HFFc6 (cell line): ENCODE measurements around the gene COL2A1. TPM values are rescaled to one million over a fixed set of nuclear protein-coding genes. Genes with fewer than 3 reads are reported as not detected.

Experiments used
- DNase-seq: peaks from one replicate; pipeline ENCODE4 v3.0.0-alpha.2; 2018
- H3K27ac Mint-ChIP-seq: 2 replicates; pipeline ENCODE4 v1.8.0; 2020; ENCODE audit warnings: mild to moderate bottlenecking, mixed read lengths
- H3K27me3 Mint-ChIP-seq: 2 replicates; pipeline ENCODE4 v1.8.0; 2021; ENCODE audit warnings: mild to moderate bottlenecking, moderate library complexity, mixed read lengths; ENCODE audit not compliant: insufficient read depth
- H3K36me3 Mint-ChIP-seq: 2 replicates; pipeline ENCODE4 v1.8.0; 2021; ENCODE audit warnings: low read depth, mixed read lengths
- H3K4me1 Mint-ChIP-seq: 2 replicates; pipeline ENCODE4 v1.8.0; 2020; ENCODE audit warnings: low read depth, mixed read lengths
- H3K4me3 Mint-ChIP-seq: 2 replicates; pipeline ENCODE4 v1.8.0; 2020; ENCODE audit warnings: mild to moderate bottlenecking, moderate library complexity, mixed read lengths
- H3K9me3 Mint-ChIP-seq: 2 replicates; pipeline ENCODE4 v1.8.0; 2020; ENCODE audit warnings: mild to moderate bottlenecking, mixed read lengths
- total RNA-seq, 6 experiments: library from RNA; stranded (reverse); fragmentation: NEBNext Ultra II Directional; extraction: Animal tissue kit (Norgen Biotek cat#: 25700); gene quantifications; 2 replicates in 1 of 6; 3 replicates in 5 of 6; pipeline ENCODE4 v1.2.3, GENCODE V29; 2021
- TF ChIP-seq, protein P1 (sequence below): fragments of 200-600 bp; sonication (generic); IDR thresholded peaks from 2 replicates; pipeline ENCODE4 v1.5.0; 2021; ENCODE audit warnings: antibody characterized with exemption, mild to moderate bottlenecking

COL2A1 gene
- total RNA-seq, 6 experiments from 2014 or later: not detected

DNA sequence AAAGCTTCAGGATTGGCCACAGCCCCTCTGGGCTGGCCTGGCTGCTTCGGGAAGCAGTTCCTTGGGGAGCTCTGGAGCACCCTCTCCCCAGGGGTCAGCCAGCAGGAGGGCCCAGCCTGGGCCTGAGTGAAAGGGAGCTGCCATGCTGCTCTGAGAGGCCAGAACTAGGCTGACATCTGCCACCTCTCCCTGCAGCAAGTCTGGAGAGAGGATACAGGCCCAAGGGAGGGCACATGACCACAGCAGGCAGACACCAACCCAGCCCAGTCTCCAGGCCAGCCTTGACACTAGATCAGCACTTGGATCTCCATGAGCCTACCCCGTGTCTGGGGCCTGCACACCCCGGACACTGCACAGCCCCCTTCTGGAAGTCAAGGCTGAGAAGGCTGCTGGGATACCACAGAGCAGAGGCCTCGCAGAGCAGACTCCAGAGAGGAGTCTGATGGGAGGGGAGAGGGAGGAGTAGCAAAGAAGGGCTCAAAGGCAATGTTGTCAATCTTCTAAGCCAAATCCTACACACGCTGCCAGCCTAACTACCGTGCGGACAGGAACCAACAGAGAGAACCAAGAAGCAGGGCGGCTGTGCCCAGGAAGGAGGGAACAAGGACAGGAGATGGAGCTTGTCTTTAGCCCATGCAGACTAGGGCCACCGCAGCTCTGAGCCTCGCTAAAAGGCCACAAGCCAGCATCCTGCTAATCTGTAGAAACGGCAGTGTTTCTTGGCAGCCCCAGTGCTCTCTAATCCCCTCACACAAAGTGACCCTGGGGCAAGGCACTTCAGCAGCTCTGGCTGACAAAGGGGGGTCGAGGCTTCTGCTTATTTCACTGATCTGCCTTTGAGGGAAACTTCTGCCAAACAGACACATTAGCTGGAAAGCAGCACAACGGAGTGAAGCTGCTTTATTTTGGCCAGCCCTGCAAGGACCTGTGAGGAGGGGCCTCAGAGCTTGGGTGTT is 12.9 kb downstream of the COL2A1 start:
- H3K36me3 Mint-ChIP-seq: no peaks in the 10 kb centered on the region
- peaks cover 45% of the 10 kb centered on the region for H3K27me3 Mint-ChIP-seq
- no peak overlapping the region for H3K4me3 Mint-ChIP-seq
- peaks cover 23% of the 10 kb centered on the region; the same call in 1 of the 2 replicates for H3K4me1 Mint-ChIP-seq
- no peak for DNase-seq
- no peaks in the 10 kb centered on the region for H3K9me3 Mint-ChIP-seq
- H3K27ac Mint-ChIP-seq: no peak overlapping the region
- TF ChIP-seq, protein P1, sequence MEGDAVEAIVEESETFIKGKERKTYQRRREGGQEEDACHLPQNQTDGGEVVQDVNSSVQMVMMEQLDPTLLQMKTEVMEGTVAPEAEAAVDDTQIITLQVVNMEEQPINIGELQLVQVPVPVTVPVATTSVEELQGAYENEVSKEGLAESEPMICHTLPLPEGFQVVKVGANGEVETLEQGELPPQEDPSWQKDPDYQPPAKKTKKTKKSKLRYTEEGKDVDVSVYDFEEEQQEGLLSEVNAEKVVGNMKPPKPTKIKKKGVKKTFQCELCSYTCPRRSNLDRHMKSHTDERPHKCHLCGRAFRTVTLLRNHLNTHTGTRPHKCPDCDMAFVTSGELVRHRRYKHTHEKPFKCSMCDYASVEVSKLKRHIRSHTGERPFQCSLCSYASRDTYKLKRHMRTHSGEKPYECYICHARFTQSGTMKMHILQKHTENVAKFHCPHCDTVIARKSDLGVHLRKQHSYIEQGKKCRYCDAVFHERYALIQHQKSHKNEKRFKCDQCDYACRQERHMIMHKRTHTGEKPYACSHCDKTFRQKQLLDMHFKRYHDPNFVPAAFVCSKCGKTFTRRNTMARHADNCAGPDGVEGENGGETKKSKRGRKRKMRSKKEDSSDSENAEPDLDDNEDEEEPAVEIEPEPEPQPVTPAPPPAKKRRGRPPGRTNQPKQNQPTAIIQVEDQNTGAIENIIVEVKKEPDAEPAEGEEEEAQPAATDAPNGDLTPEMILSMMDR: no peak

DNA sequence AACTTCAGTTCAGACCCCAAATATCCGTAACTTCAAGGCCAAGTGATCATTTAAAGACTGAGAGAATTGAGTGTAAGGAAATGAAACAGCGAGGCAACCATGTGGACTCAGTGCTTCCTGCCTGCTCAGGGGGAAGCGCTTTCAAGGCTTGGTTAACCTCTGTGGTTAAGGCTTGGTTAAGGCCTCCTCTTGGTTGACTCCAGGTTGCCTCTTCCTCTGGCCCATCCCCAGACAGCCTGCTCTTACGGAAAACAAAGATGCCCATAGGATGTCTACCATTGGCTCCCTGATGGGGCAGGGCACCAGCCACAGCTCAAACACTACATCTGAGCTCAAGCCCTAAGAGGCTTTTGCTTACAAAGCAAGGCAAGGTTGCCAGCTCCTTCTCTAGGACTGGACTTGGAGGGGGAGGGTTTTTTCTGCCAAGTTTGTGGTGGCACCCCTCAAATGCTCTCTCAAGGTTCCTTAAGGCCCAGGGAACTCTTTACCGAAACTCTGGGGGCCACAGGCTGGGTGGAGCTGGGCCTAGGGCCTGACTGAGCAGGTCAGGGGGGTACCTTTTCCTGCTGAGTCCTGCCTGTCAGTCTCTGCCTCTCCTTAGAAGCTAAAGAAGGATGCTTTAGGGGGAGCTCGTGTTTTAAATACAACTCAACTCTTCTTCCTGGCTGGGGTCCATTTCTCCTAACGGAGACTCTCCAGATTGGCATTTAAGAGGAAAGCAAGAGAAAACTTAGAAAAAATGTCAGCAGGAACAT is 13.7 kb downstream of the COL2A1 start:
- peaks cover 40% of the 10 kb centered on the region for H3K27me3 Mint-ChIP-seq
- H3K4me1 Mint-ChIP-seq: peaks cover 15% of the 10 kb centered on the region; the same call in 1 of the 2 replicates
- H3K27ac Mint-ChIP-seq: no peak overlapping the region
- H3K9me3 Mint-ChIP-seq: no peaks in the 10 kb centered on the region
- TF ChIP-seq, protein P1: no peak
- no peaks in the 10 kb centered on the region for H3K36me3 Mint-ChIP-seq
- no peak for DNase-seq
- no peak overlapping the region for H3K4me3 Mint-ChIP-seq

DNA sequence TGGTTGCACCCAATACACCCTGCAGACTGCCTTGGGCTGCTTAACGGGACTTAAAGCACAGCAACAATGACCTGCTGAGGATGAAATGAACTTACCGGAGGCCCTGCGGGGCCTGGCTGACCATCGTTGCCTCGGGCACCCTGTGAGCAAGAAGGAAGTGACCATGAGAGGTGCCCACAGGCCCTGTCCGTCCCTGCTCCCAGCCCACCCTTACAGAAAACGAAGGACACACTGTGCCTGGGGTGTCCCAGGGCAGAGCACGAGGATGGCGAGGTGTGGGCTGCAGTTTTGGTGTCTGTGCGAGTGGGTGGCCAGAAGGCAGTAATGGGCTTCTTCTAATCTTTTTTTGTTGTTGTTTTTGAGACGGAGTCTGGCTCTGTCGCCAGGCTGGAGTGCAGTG is 14.6 kb downstream of the COL2A1 start:
- Mint-ChIP-seq H3K36me3 (no peaks in the 10 kb centered on the region), H3K4me1 (peaks cover 14% of the 10 kb centered on the region; the same call in 1 of the 2 replicates), H3K27me3 (peaks cover 41% of the 10 kb centered on the region), H3K4me3 (no peak overlapping the region), H3K27ac (no peak overlapping the region), H3K9me3 (no peaks in the 10 kb centered on the region)
- TF ChIP-seq, protein P1: no peak
- no peak for DNase-seq

DNA sequence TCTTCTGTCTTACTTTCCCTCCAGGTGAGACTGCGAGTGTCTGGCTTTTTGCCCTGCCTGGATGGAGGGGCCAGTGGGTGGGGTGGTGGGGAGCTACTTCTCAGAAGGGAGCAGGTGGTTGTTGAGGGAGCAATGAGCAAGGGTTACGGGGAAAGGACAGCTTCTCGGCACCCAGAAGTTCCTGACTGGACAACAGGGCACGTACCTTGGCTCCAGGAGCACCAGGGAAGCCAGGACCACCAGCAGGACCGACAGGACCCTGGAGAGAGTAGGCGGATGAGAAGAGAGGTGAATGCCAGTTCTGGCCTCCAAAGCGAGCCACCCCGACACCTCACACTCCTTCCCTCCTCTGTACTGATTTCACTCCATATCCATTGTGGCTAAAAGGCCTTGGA is 15.3 kb downstream of the COL2A1 start:
- Mint-ChIP-seq H3K27me3 (peaks cover 38% of the 10 kb centered on the region), H3K27ac (no peak overlapping the region), H3K36me3 (no peaks in the 10 kb centered on the region), H3K4me1 (peaks cover 14% of the 10 kb centered on the region; the same call in 1 of the 2 replicates), H3K9me3 (no peaks in the 10 kb centered on the region), H3K4me3 (no peak overlapping the region)
- TF ChIP-seq, protein P1: no peak
- no peak for DNase-seq

DNA sequence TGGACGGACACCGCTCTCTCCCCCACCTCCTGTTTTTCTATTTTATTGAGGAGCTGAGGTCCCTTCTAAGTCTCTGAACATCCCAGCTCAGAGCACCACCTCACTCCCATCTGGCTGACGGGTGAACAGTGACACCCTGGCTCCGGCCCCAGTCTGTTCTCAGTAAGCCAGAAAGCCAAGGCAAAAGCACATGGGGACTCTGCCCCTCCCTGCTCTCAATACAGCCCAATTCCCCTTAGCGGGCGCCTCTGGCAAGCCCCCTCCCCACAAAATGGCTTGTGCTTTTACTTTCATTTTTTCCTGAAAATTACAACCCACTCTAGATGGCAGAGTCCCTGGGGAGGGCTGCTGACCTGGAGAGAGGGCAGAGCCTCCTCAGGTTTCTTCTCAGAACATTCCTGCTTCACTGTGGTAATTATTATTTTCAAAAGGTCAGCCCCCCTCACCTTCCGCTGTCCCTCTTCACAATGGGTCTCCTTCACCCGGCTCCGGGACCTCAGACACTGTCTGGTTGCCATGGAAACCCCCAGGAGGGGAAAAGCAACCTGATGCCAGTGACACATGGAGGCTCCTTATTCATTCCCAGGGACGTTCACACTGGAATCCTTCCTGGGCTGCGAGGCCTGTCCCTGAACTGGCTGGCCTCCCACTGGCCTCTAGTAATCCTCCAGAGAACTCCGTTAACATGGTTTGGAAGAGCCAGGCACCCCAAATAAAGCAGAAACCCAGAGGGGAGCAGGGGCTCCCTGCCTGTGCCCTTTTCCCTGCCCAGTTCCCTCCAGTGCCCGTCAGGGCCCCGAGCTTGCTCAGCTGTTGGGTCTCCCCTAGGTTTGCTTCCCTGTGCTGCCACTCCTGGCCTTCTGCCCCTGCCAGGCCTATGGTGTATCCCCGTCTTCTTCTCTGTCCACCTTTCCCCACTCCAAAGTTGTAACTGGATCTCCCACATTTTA is 15.9 kb downstream of the COL2A1 start:
- peak overlapping the region; percentile 26 for H3K4me3 Mint-ChIP-seq
- no peaks in the 10 kb centered on the region for H3K9me3 Mint-ChIP-seq
- peaks cover 14% of the 10 kb centered on the region; the same call in 1 of the 2 replicates for H3K4me1 Mint-ChIP-seq
- DNase-seq: no peak
- H3K27me3 Mint-ChIP-seq: peaks cover 35% of the 10 kb centered on the region
- peak overlapping the region; percentile 51 for H3K27ac Mint-ChIP-seq
- H3K36me3 Mint-ChIP-seq: no peaks in the 10 kb centered on the region
- TF ChIP-seq, protein P1: no peak
